AG09309 (cell line): ENCODE results near the gene IKZF2.

ENCODE experiments used
- DNase-seq: peaks from one replicate; pipeline ENCODE4 v3.0.0-alpha.2; 2010; ENCODE audit warnings: low read depth
- H3K4me3 ChIP-seq: 2 replicates; pipeline ENCODE4 v1.5.1; 2011; ENCODE audit warnings: mild to moderate bottlenecking, low read depth, low read length, moderate library complexity; ENCODE audit not compliant: control insufficient read depth
- TF ChIP-seq, protein P1 (sequence below): IDR thresholded peaks from 2 replicates; pipeline ENCODE4 v1.5.1; 2011; ENCODE audit warnings: mild to moderate bottlenecking, low read depth, low read length, inconsistent platforms; ENCODE audit not compliant: insufficient read depth, control insufficient read depth; ENCODE audit errors: missing control alignments

Gene IKZF2

DNA sequence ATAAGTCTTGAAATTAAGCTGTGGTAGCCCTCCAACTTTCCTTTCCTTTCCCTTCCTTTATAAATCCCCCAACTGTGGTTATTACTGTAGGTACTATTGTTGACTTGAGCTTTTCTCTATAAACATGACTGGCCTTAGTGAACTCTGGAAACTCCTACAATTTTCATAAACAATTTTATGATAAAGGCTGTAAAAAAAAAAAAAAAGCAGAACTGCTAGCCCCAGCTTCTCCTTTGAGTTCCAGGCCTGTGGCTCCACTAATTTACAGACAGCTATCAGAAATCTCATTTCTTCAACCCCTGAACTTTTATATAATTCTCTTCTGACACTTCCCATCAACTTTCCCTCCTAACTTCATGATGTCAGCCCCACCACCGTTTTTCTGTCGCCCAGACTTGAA is 174.3 kb downstream of the IKZF2 start:
- TF ChIP-seq, protein P1, sequence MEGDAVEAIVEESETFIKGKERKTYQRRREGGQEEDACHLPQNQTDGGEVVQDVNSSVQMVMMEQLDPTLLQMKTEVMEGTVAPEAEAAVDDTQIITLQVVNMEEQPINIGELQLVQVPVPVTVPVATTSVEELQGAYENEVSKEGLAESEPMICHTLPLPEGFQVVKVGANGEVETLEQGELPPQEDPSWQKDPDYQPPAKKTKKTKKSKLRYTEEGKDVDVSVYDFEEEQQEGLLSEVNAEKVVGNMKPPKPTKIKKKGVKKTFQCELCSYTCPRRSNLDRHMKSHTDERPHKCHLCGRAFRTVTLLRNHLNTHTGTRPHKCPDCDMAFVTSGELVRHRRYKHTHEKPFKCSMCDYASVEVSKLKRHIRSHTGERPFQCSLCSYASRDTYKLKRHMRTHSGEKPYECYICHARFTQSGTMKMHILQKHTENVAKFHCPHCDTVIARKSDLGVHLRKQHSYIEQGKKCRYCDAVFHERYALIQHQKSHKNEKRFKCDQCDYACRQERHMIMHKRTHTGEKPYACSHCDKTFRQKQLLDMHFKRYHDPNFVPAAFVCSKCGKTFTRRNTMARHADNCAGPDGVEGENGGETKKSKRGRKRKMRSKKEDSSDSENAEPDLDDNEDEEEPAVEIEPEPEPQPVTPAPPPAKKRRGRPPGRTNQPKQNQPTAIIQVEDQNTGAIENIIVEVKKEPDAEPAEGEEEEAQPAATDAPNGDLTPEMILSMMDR = no peak
- no peak overlapping the region for H3K4me3 ChIP-seq
- DNase-seq = no peak

DNA sequence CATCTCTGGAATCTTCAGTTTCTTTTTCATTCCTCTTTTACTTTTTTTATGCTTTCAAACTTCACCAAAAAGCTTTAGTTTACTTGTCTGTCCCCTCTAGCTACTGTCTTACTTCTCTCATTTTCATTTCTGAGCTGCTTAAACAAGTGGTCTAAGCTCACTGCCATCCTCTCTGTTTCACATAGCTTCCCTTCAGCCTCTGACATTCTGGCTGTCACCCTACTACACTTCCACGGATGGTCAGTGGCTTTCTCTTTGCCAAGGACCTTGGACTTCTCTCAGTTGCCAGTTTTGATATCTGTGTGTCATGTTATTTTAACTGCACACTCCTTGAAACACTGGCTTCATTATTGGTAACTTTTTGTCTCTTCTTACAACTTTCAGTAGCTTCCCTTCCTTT is 176.1 kb downstream of the IKZF2 start:
- H3K4me3 ChIP-seq = no peak overlapping the region
- DNase-seq = no peak
- TF ChIP-seq, protein P1 = no peak

DNA sequence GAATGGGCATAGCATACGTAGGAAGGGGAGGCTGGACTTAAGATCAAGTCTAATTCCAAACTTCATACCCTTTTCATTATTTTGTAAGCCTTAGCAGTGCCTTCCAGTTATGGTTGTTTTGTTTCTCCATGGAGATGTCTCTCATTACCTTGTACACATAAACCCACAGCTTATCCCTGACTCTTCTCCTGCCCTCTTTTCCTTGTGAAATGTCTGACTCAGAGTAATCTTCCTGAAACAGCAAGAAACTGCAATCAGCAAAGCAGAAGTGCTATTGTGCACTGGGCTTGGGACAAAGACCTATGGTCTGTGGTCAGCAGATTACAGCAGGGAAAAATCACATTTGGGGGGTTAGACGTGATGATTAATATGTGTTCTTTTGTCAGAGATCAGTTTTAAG is 176.7 kb downstream of the IKZF2 start:
- peak; percentile 82 for DNase-seq
- no peak overlapping the region for H3K4me3 ChIP-seq
- TF ChIP-seq, protein P1 = no peak

DNA sequence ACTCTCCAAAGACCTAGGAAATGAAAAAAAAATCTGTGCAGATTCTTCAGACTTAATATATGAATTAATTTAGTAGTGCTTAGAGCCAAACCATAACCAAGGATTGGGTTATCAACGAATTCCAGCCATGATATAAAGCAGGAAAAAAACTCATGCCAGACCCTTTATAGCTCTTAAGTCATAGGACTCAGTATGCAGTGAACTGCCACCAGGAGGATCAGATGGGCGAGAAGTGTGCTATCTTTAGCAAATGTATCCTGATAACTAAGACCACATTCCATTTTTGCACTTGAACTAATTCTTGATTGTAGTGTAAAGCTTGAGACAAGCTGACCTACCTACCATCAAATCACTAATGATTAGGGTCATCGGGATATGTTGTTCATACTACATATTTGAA is 178.1 kb downstream of the IKZF2 start:
- H3K4me3 ChIP-seq = no peak overlapping the region
- DNase-seq = no peak
- TF ChIP-seq, protein P1 = no peak

DNA sequence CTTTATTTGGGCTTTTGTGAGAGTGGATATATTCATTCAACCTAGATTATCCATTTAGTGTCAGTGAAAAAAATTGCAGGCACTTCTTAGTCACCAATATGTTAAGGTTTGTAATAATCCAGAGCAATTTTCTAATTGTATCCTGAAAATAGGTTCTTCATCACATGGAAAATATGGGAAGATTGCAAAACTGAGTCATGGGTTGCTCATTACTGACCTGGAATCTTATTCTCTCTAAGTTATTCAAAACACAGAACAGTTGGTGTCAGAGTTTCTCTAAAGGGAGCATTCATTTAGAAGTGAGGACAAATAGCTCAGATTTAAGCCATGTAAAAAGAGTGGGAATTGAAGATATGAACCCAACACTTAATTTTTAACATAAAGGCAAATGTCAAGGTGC is 181.3 kb downstream of the IKZF2 start:
- DNase-seq = no peak

DNA sequence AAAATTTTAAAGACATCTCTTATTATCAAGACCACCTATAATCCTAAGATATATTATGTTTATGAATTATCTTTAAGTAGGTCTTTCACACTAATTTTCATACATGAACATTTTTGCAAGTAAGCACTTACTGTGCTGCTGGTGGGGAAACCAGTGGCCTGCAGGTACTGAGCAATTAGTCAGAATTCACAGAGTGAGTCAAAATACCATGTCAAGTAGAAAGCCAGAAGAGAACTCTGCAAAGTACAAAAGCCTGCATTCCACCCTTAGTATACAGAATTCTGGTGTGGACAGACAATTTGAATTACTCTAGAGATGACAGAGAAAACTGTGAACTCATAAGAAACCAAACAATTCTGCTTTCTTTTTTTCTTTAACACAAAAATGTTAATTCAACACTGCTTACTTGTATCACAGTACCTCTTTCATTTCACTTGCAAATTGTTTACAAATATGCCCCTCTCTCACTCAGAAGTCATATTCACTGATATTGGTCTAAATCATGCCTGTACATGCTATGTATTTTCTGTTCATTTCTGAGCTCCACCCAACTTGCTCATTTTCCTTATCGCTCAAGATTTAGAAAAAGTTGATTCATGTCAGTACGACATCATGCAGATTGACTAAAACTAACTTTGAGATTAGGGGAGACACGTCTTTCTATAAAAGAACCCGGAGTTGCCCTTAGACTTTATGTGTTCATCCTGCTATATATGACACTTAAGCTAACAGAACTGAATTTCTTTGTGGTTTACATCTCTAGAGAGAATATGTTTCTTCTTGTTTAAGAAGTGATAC is 182.9 kb downstream of the IKZF2 start:
- no peak for DNase-seq
- TF ChIP-seq, protein P1 = no peak
- H3K4me3 ChIP-seq = no peak overlapping the region

More for the DNA sequence above, 181.3 kb downstream of the IKZF2 start:
- H3K4me3 ChIP-seq = no peak overlapping the region
- TF ChIP-seq, protein P1 = no peak
